Thoracic aorta (tissue), 2 donors: ENCODE data around the gene SETD3. TPM values are rescaled to one million over a fixed set of nuclear protein-coding genes. Genes with fewer than 3 reads are reported as not detected.

Experiments used
- ATAC-seq: fragments of 150-250 bp; one replicate; pipeline ENCODE4 v1.8.0; 2017; ENCODE audit warnings: low read depth; ENCODE audit not compliant: insufficient number of reproducible peaks, low FRiP score
- DNase-seq: peaks from one replicate; pipeline ENCODE4 v3.0.0-alpha.2; 2020; ENCODE audit warnings: low spot score
- H3K27ac ChIP-seq, 2 donors: fragments of 200-600 bp; sonication (generic); 1 replicate in 1 of 2; 2 replicates in 1 of 2; pipeline ENCODE4 v1.5.1; 2016; ENCODE audit warnings: mild to moderate bottlenecking in 2 of 2, moderate library complexity in 2 of 2
- H3K27me3 ChIP-seq: fragments of 200-600 bp; sonication (generic); replicated peaks from 2 replicates; pipeline ENCODE4 v1.6.0; 2016; ENCODE audit warnings: mild to moderate bottlenecking; ENCODE audit not compliant: insufficient read depth
- H3K36me3 ChIP-seq: fragments of 200-600 bp; sonication (generic); one replicate; pipeline ENCODE4 v1.5.1; 2016
- H3K4me1 ChIP-seq, 2 donors: fragments of 200-600 bp; sonication (generic); 1 replicate in 1 of 2; 2 replicates in 1 of 2; pipeline versions ENCODE4 v1.5.1 to v1.6.0; 2016; ENCODE audit warnings: low read depth in 2 of 2, mild to moderate bottlenecking in 1 of 2; ENCODE audit not compliant: control insufficient read depth in 1 of 2
- H3K4me3 ChIP-seq: fragments of 200-600 bp; sonication (generic); 2 replicates; pipeline ENCODE4 v1.5.1; 2016; ENCODE audit warnings: mild to moderate bottlenecking
- H3K9me3 ChIP-seq: fragments of 200-600 bp; sonication (generic); 2 replicates; pipeline ENCODE4 v1.5.1; 2016
- CTCF ChIP-seq: fragments of 200-600 bp; sonication (generic); IDR thresholded peaks from one replicate; pipeline ENCODE4 v1.5.1; 2019; ENCODE audit warnings: antibody characterized with exemption
- total RNA-seq, 2 donors: library from RNA; depleted of rRNA; stranded (reverse); fragments of >200 nt; gene quantifications; one replicate each; pipeline versions ENCODE4 v1.1.0 to v1.2.3, GENCODE V29; 2016

The SETD3 gene
- total RNA-seq, 2 donors from 2014 or later = 70.8 to 76.8 TPM

- H3K9me3 ChIP-seq = no peaks in the 10 kb centered on the region
- TF ChIP-seq CTCF = no peak
- H3K27me3 ChIP-seq = no peaks in the 10 kb centered on the region
- H3K4me1 ChIP-seq = peaks cover 0 to 7% of the 10 kb centered on the region in 2 donors
- no peak for DNase-seq
- no peak for ATAC-seq
- peaks cover 8% of the 10 kb centered on the region for H3K36me3 ChIP-seq
- no peak overlapping the region for H3K27ac ChIP-seq
- no peak overlapping the region for H3K4me3 ChIP-seq
Observed at GRCh38 chr14:99468081-99468480, 12.6 kb downstream of the SETD3 start.

GRCh38 chr14:99467336-99468078 lies 13.2 kb downstream of the SETD3 start:
- Histone ChIP-seq H3K27ac (no peak overlapping the region), H3K4me1 (peaks cover 0 to 7% of the 10 kb centered on the region in 2 donors), H3K36me3 (peaks cover 8% of the 10 kb centered on the region), H3K4me3 (no peak overlapping the region), H3K9me3 (no peaks in the 10 kb centered on the region), H3K27me3 (no peaks in the 10 kb centered on the region)
- ATAC-seq (no peak), DNase-seq (no peak)
- no peak for TF ChIP-seq CTCF

- no peak for TF ChIP-seq CTCF
- ATAC-seq (no peak), DNase-seq (no peak)
- Histone ChIP-seq H3K36me3 (peaks cover 8% of the 10 kb centered on the region), H3K27me3 (no peaks in the 10 kb centered on the region), H3K27ac (no peak overlapping the region), H3K4me3 (no peak overlapping the region), H3K9me3 (no peaks in the 10 kb centered on the region), H3K4me1 (peaks cover 0 to 7% of the 10 kb centered on the region in 2 donors)
Observed at GRCh38 chr14:99466758-99467157, 13.9 kb downstream of the SETD3 start.

- H3K4me3 ChIP-seq = no peak overlapping the region
- H3K9me3 ChIP-seq = no peaks in the 10 kb centered on the region
- peaks cover 11% of the 10 kb centered on the region for H3K36me3 ChIP-seq
- TF ChIP-seq CTCF = no peak
- no peak for ATAC-seq
- no peaks in the 10 kb centered on the region for H3K27me3 ChIP-seq
- H3K27ac ChIP-seq = no peak overlapping the region
- H3K4me1 ChIP-seq = peaks cover 0 to 7% of the 10 kb centered on the region in 2 donors
- DNase-seq = no peak
Observed at GRCh38 chr14:99465288-99465687, 15.4 kb downstream of the SETD3 start.

- H3K27me3 ChIP-seq = no peaks in the 10 kb centered on the region
- H3K9me3 ChIP-seq = no peaks in the 10 kb centered on the region
- TF ChIP-seq CTCF = no peak
- H3K36me3 ChIP-seq = peaks cover 13% of the 10 kb centered on the region
- no peak for ATAC-seq
- no peak overlapping the region for H3K27ac ChIP-seq
- H3K4me1 ChIP-seq = peaks cover 0 to 7% of the 10 kb centered on the region in 2 donors
- no peak for DNase-seq
- H3K4me3 ChIP-seq = no peak overlapping the region
Observed at GRCh38 chr14:99463974-99464373, 16.7 kb downstream of the SETD3 start.
